RWPE2 (cell line): ENCODE results near the gene PLCH1.

Experiments
- ATAC-seq: fragments of 200-7000 bp; cut with Tn5 transposase; 3 replicates; pipeline ENCODE4 v1.9.1; 2021; ENCODE audit warnings: low read depth
- DNase-seq: peaks from one replicate; pipeline ENCODE4 v3.0.0-alpha.2; 2020; ENCODE audit warnings: low spot score
- H3K27ac ChIP-seq: fragments of 450-650 bp; 2 replicates; pipeline ENCODE4 v1.5.1; 2017; ENCODE audit warnings: mild to moderate bottlenecking; ENCODE audit not compliant: poor library complexity, severe bottlenecking
- H3K27me3 ChIP-seq: fragments of 250-450 bp; sonication (Bioruptor Pico); 2 replicates; pipeline ENCODE4 v1.5.1; 2021; ENCODE audit warnings: mild to moderate bottlenecking, moderate library complexity; ENCODE audit not compliant: insufficient read depth, poor library complexity, severe bottlenecking
- H3K36me3 ChIP-seq: fragments of 250-450 bp; sonication (Bioruptor Pico); 2 replicates; pipeline ENCODE4 v1.5.1; 2020; ENCODE audit warnings: low read depth, mild to moderate bottlenecking, moderate library complexity
- H3K4me1 ChIP-seq: fragments of 250-450 bp; sonication (Bioruptor Pico); 2 replicates; pipeline ENCODE4 v1.5.1; 2021; ENCODE audit warnings: mild to moderate bottlenecking, moderate library complexity; ENCODE audit not compliant: insufficient read depth, poor library complexity, severe bottlenecking
- H3K4me3 ChIP-seq: fragments of 250-450 bp; sonication (Bioruptor Pico); 2 replicates; pipeline ENCODE4 v1.5.1; 2021; ENCODE audit warnings: mild to moderate bottlenecking, moderate library complexity; ENCODE audit not compliant: severe bottlenecking
- H3K9me3 ChIP-seq: fragments of 250-450 bp; sonication (Bioruptor Pico); 2 replicates; pipeline ENCODE4 v1.5.1; 2021; ENCODE audit warnings: mild to moderate bottlenecking, moderate library complexity; ENCODE audit not compliant: severe bottlenecking
- CTCF ChIP-seq: fragments of 450-650 bp; IDR thresholded peaks from one replicate; pipeline ENCODE4 v1.5.1; 2017; ENCODE audit warnings: mild to moderate bottlenecking, moderate library complexity; ENCODE audit not compliant: poor library complexity, severe bottlenecking

PLCH1 gene

GRCh38 chr3:155497930-155498647, 246.8 kb downstream of the PLCH1 start:
- Histone ChIP-seq H3K4me1 (peaks cover 3% of the 10 kb centered on the region), H3K27me3 (no peaks in the 10 kb centered on the region), H3K9me3 (no peaks in the 10 kb centered on the region), H3K4me3 (no peak overlapping the region), H3K36me3 (no peaks in the 10 kb centered on the region), H3K27ac (no peak overlapping the region)
- ATAC-seq: peak; percentile 91
- no peak for TF ChIP-seq CTCF
- no peak for DNase-seq

- Histone ChIP-seq H3K27ac (no peak overlapping the region), H3K4me1 (peaks cover 3% of the 10 kb centered on the region), H3K9me3 (no peaks in the 10 kb centered on the region), H3K4me3 (no peak overlapping the region), H3K36me3 (no peaks in the 10 kb centered on the region), H3K27me3 (no peaks in the 10 kb centered on the region)
- ATAC-seq: no peak
- DNase-seq: no peak
- no peak for TF ChIP-seq CTCF
These were observed 248.7 kb downstream of the PLCH1 start for GRCh38 chr3:155496206-155496605.

- peaks cover 3% of the 10 kb centered on the region for H3K4me1 ChIP-seq
- ATAC-seq: no peak
- H3K4me3 ChIP-seq: no peak overlapping the region
- TF ChIP-seq CTCF: no peak
- H3K27ac ChIP-seq: no peak overlapping the region
- H3K27me3 ChIP-seq: no peaks in the 10 kb centered on the region
- DNase-seq: no peak
- H3K9me3 ChIP-seq: no peaks in the 10 kb centered on the region
- no peaks in the 10 kb centered on the region for H3K36me3 ChIP-seq
These were observed 249.5 kb downstream of the PLCH1 start for GRCh38 chr3:155495387-155495786.

GRCh38 chr3:155494332-155494731, 250.5 kb downstream of the PLCH1 start:
- Histone ChIP-seq H3K27me3 (no peaks in the 10 kb centered on the region), H3K9me3 (no peaks in the 10 kb centered on the region), H3K27ac (no peak overlapping the region), H3K36me3 (no peaks in the 10 kb centered on the region), H3K4me1 (peaks cover 3% of the 10 kb centered on the region), H3K4me3 (no peak overlapping the region)
- no peak for ATAC-seq
- DNase-seq: no peak
- no peak for TF ChIP-seq CTCF

- Histone ChIP-seq H3K4me1 (no peaks in the 10 kb centered on the region), H3K36me3 (no peaks in the 10 kb centered on the region), H3K4me3 (no peak overlapping the region), H3K27me3 (no peaks in the 10 kb centered on the region), H3K9me3 (no peaks in the 10 kb centered on the region), H3K27ac (no peak overlapping the region)
- DNase-seq (no peak), ATAC-seq (no peak)
- no peak for TF ChIP-seq CTCF
These were observed 252.0 kb downstream of the PLCH1 start for GRCh38 chr3:155492841-155493240.
